Upper lobe of left lung (tissue), 6 donors: ENCODE data around the gene HSP90B1. TPM values are rescaled to one million over a fixed set of nuclear protein-coding genes. Genes with fewer than 3 reads are reported as not detected.

Experiments
- ATAC-seq, 2 donors: fragments of 200-7000 bp; cut with Tn5 transposase; one replicate each; pipeline ENCODE4 v1.9.1; 2022; ENCODE audit warnings: mild to moderate bottlenecking in 2 of 2, moderate library complexity in 2 of 2; ENCODE audit not compliant: low FRiP score in 2 of 2
- DNase-seq, 2 donors: peaks; one replicate each; pipeline ENCODE4 v3.0.0-alpha.2; 2019 to 2020
- H3K27ac ChIP-seq, 4 donors: fragments of 200-600 bp; sonication (generic); one replicate each; pipeline ENCODE4 v1.5.1; 2016 to 2019
- H3K27me3 ChIP-seq, 4 donors: fragments of 200-600 bp; sonication (generic); one replicate each; pipeline ENCODE4 v1.5.1; 2017 to 2019
- H3K36me3 ChIP-seq, 4 donors: fragments of 200-600 bp; sonication (generic); one replicate each; pipeline ENCODE4 v1.5.1; 2016 to 2019
- H3K4me1 ChIP-seq, 4 donors: fragments of 200-600 bp; sonication (generic); one replicate each; pipeline ENCODE4 v1.5.1; 2018 to 2019
- H3K4me3 ChIP-seq, 4 donors: fragments of 200-600 bp; sonication (generic); one replicate each; pipeline ENCODE4 v1.5.1; 2017 to 2019; ENCODE audit warnings: mild to moderate bottlenecking in 2 of 4, moderate library complexity in 1 of 4
- H3K9me3 ChIP-seq, 4 donors: fragments of 200-600 bp; sonication (generic); one replicate each; pipeline ENCODE4 v1.5.1; 2018 to 2019
- EP300 ChIP-seq, 4 donors: sonication (generic); formaldehyde crosslinking; IDR thresholded peaks; one replicate each; pipeline ENCODE4 v1.5.1; 2017; ENCODE audit warnings: antibody characterized with exemption in 4 of 4, control low read depth in 2 of 4
- POLR2A ChIP-seq, 4 donors: fragments of 450-650 bp; IDR thresholded peaks; one replicate each; pipeline ENCODE4 v1.5.1; 2016 to 2017; ENCODE audit warnings: antibody characterized with exemption in 4 of 4, mild to moderate bottlenecking in 2 of 4
- POLR2AphosphoS5 ChIP-seq, 2 donors: sonication (generic); formaldehyde crosslinking; IDR thresholded peaks; one replicate each; pipeline ENCODE4 v1.5.1; 2017; ENCODE audit warnings: antibody characterized with exemption in 2 of 2
- WGBS, 2 donors: methylation state at CpG; one replicate each; pipeline ENCODE4 v1.1.5; 2017 to 2018; 5-methylcytosine and 5-hydroxymethylcytosine counted together
- total RNA-seq, 6 donors: library from RNA; depleted of rRNA in 4 of 6; stranded (reverse); fragments of >200 nt in 4 of 6; gene quantifications; one replicate each; pipeline versions ENCODE4 v1.1.0 to v1.2.1, GENCODE V29; 2016 to 2021
- TF ChIP-seq, protein P1 (sequence below), 6 experiments: fragments of 450-650 bp in 4 of 6; fragments of 200-600 bp in 2 of 6; sonication (generic) in 2 of 6; IDR thresholded peaks; one replicate each; pipeline ENCODE4 v1.5.1; 2016 to 2019; ENCODE audit warnings: antibody characterized with exemption in 6 of 6
- donor health status: DM: no; HTN: no; CAD: no; lungs with moderate emphysema.
- donor health status: DM: no; HTN: yes; CAD: no; lungs with severe emphysema.

HSP90B1 gene
- total RNA-seq, 6 donors from 2014 or later = 164 to 743 (median 287) TPM

DNA sequence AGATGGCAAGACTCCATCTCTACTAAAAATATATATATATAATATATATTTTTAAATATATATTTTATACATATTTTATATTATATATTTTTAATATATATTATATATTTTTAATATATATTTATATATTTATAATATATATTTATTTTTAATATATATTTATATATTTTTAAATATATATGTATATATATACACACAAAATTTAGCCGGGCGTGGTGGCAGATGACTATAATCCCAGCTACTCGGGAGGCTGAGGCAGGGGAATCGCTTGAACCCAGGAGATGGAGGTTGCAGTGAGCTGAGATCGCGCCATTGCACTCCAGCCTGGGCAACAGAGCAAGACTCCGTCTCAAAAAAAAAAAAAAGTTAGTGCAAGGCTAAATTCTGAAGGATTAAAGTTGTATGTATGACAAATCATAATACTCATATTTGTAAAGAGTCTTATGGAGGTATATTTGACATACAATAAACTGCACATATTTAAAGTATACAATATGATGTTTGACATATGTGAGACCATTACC is 27.7 kb downstream of the HSP90B1 start:
- Histone ChIP-seq H3K9me3 (no peaks in the 10 kb centered on the region), H3K4me3 (peak overlapping the region in 3 of 4 donors; percentile 76 to 96 (median 93)), H3K4me1 (peaks cover 16 to 25% (median 19%) of the 10 kb centered on the region in 4 donors), H3K27me3 (no peaks in the 10 kb centered on the region), H3K27ac (peak overlapping the region; percentile 86 to 89 (median 88)), H3K36me3 (peaks cover 0 to 18% (median 8%) of the 10 kb centered on the region in 4 donors)
- WGBS, 2 donors = 89 to 91% methylated on average over 7 of the region's 7 CpGs
- DNase-seq = no peak
- ATAC-seq = no peak
- TF ChIP-seq, protein P1, sequence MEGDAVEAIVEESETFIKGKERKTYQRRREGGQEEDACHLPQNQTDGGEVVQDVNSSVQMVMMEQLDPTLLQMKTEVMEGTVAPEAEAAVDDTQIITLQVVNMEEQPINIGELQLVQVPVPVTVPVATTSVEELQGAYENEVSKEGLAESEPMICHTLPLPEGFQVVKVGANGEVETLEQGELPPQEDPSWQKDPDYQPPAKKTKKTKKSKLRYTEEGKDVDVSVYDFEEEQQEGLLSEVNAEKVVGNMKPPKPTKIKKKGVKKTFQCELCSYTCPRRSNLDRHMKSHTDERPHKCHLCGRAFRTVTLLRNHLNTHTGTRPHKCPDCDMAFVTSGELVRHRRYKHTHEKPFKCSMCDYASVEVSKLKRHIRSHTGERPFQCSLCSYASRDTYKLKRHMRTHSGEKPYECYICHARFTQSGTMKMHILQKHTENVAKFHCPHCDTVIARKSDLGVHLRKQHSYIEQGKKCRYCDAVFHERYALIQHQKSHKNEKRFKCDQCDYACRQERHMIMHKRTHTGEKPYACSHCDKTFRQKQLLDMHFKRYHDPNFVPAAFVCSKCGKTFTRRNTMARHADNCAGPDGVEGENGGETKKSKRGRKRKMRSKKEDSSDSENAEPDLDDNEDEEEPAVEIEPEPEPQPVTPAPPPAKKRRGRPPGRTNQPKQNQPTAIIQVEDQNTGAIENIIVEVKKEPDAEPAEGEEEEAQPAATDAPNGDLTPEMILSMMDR (IDR thresholded peaks at IDR 0.05) = no peak
- no peak for TF ChIP-seq POLR2AphosphoS5 (IDR thresholded peaks at IDR 0.05)

DNA sequence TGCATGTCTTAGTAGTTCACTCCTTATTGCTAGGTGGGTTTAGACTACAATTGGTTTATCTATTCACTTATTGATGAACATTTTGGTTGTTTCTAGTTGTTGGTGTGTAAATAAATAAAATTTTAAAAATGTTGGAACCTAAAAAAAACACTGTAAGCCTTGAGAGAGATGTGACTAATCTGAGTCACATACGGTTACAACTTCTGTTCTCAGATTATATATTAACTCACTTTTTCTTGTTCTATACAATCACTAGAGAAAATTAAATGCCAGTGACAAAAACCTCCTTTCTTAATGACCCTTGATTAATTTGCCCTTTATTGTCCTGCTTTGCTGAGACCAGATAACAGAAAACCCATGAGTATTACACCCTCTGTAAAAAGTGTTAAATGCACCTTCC is 28.4 kb downstream of the HSP90B1 start:
- Histone ChIP-seq H3K27me3 (no peaks in the 10 kb centered on the region), H3K4me1 (peaks cover 16 to 25% (median 19%) of the 10 kb centered on the region in 4 donors), H3K4me3 (no peak overlapping the region), H3K27ac (no peak overlapping the region), H3K36me3 (peaks cover 0 to 11% (median 2%) of the 10 kb centered on the region in 4 donors), H3K9me3 (no peaks in the 10 kb centered on the region)
- ATAC-seq (no peak), DNase-seq (no peak)
- 67 to 74% methylated on average over 1 of the region's 1 CpG for WGBS, 2 donors
- TF ChIP-seq POLR2AphosphoS5 (IDR thresholded peaks at IDR 0.05) (no peak), EP300 (IDR thresholded peaks at IDR 0.05) (no peak), POLR2A (IDR thresholded peaks at IDR 0.05) (no peak)
- TF ChIP-seq, protein P1 (IDR thresholded peaks at IDR 0.05) = no peak

DNA sequence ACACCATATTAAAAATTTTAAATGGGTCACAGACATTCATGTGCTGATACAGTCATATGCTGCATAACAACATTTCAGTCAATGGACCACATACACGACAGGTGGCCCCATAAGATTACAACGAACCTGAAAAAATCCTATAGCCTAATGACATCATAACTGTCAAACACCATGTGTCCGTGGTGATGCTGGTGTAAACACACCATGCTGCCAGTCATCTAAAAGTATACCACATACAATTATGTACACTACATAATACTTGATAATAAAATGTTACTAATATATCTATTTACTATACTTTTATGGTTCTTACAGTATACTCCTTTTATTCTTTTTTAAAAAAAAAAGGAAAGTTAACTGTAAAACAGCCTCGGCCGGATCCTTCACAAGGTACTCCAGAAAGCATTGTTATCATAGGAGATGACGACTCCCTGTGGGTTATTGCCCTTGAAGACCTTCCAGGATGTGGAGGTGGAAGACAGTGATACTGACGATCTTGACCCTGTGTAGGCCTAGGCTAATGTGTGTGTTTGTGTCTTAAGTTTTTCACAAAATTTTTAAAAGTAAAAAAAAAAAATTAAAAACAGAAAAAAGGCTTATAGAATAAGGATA is 30.5 kb downstream of the HSP90B1 start:
- TF ChIP-seq, protein P1 (IDR thresholded peaks at IDR 0.05) = no peak
- TF ChIP-seq POLR2A (IDR thresholded peaks at IDR 0.05) (no peak), EP300 (IDR thresholded peaks at IDR 0.05) (no peak), POLR2AphosphoS5 (IDR thresholded peaks at IDR 0.05) (no peak)
- no peaks in the 10 kb centered on the region for H3K9me3 ChIP-seq
- ATAC-seq = no peak

DNA sequence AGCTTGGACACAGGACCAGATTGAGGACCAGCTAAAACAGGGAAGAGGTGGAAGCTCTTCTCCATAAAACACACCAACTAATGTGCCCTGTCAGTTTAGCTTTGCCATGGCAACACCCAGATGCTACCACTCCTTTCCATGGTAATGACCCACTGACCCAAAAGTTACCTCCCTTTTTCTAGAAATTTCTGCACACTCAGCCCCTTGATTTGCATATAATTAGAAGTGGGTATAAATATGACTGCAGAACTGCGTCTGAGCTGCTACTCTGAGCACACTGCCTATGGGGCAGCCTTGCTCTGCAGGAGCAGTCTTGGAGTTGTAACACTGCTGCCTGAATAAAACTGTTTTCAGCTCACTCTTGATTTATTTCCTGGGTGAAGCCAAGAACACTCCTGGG is 32.3 kb downstream of the HSP90B1 start:
- no peak for DNase-seq
- 53 to 65% methylated on average over 1 of the region's 1 CpG for WGBS, 2 donors
- H3K4me1 ChIP-seq = peaks cover 16 to 30% (median 24%) of the 10 kb centered on the region in 4 donors
- no peak overlapping the region for H3K27ac ChIP-seq
- ATAC-seq = no peak
- no peaks in the 10 kb centered on the region for H3K27me3 ChIP-seq
- no peaks in the 10 kb centered on the region for H3K36me3 ChIP-seq
- H3K9me3 ChIP-seq = no peaks in the 10 kb centered on the region
- TF ChIP-seq EP300 (IDR thresholded peaks at IDR 0.05) (no peak), POLR2AphosphoS5 (IDR thresholded peaks at IDR 0.05) (no peak), POLR2A (IDR thresholded peaks at IDR 0.05) (no peak)
- TF ChIP-seq, protein P1 (IDR thresholded peaks at IDR 0.05) = no peak
- no peak overlapping the region for H3K4me3 ChIP-seq

More for the DNA sequence above, 30.5 kb downstream of the HSP90B1 start:
- no peak for DNase-seq
- H3K27me3 ChIP-seq = no peaks in the 10 kb centered on the region
- no peak overlapping the region for H3K4me3 ChIP-seq
- WGBS, 2 donors = 70 to 78% methylated on average over 7 of the region's 7 CpGs
- peaks cover 16 to 26% (median 23%) of the 10 kb centered on the region in 4 donors for H3K4me1 ChIP-seq
- no peak overlapping the region for H3K27ac ChIP-seq
- no peaks in the 10 kb centered on the region for H3K36me3 ChIP-seq

DNA sequence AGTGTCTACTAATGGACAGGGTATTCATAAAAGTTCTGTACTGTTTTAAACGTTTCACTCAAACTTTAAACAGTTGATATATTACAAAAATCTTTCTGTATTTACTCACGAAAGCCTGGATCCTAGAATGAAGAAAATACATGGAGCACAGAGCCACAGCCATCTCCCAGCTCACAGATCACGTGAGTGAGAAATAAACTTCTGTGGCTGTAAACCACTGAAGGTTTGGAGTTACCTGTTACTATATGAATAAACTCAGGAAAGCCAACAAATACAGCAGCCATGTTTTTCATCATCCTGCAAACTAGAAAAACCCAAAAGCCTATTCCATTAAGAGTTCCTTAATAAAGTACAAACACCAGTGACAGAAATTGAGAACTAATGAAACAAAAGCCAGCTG is 34.6 kb downstream of the HSP90B1 start:
- no peak for ATAC-seq
- peak overlapping the region; percentile 95 to 97 (median 96) for H3K27ac ChIP-seq
- H3K4me3 ChIP-seq = peak overlapping the region; percentile 66 to 93 (median 86)
- TF ChIP-seq EP300 (IDR thresholded peaks at IDR 0.05) = no peak
- TF ChIP-seq, protein P1 (IDR thresholded peaks at IDR 0.05) = no peak
- 15 to 22% methylated on average over 3 of the region's 3 CpGs for WGBS, 2 donors
- H3K4me1 ChIP-seq = peaks cover 23 to 41% (median 32%) of the 10 kb centered on the region in 4 donors
- H3K9me3 ChIP-seq = no peaks in the 10 kb centered on the region
- H3K27me3 ChIP-seq = no peaks in the 10 kb centered on the region
- DNase-seq = no peak
- peaks cover 0 to 4% (median 0%) of the 10 kb centered on the region in 4 donors for H3K36me3 ChIP-seq
